Fibroblast of lung (primary cell): ENCODE results near the gene CIB2.

Experiments used
- EZH2 ChIP-seq: IDR thresholded peaks from 2 replicates; pipeline ENCODE4 v1.5.1; 2012; ENCODE audit warnings: low read length, control low read depth, mild to moderate bottlenecking; ENCODE audit errors: missing control alignments
- TF ChIP-seq, protein P1 (sequence below), 2 donors: IDR thresholded peaks in 1 of 2; conservative IDR thresholded peaks in 1 of 2; 1 replicate in 1 of 2; 2 replicates in 1 of 2; pipeline ENCODE4 v1.5.1; 2011 to 2012; ENCODE audit warnings: low read length in 2 of 2, control low read depth in 1 of 2, inconsistent platforms in 1 of 2, low read depth in 1 of 2, mild to moderate bottlenecking in 1 of 2

DNA sequence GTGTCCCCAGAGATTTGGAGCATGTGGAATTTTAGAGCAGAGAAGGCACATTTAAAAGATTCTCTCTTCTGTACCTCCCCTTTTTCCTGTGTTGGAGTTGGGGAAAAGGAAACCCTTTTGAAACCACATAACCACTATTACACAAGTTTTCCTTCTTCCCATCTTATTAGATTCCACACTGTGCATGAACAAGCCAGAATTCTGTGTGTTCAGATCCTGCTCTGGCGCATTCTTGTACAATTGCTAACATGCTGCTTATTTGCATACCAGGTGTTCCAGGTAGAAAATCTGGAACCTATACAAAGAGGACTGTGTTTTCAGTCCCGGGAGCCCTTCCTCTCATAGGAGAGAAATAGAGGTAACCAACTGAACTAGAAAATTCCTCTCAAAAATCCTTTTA is 2.6 kb upstream of the CIB2 start:
- TF ChIP-seq, protein P1, sequence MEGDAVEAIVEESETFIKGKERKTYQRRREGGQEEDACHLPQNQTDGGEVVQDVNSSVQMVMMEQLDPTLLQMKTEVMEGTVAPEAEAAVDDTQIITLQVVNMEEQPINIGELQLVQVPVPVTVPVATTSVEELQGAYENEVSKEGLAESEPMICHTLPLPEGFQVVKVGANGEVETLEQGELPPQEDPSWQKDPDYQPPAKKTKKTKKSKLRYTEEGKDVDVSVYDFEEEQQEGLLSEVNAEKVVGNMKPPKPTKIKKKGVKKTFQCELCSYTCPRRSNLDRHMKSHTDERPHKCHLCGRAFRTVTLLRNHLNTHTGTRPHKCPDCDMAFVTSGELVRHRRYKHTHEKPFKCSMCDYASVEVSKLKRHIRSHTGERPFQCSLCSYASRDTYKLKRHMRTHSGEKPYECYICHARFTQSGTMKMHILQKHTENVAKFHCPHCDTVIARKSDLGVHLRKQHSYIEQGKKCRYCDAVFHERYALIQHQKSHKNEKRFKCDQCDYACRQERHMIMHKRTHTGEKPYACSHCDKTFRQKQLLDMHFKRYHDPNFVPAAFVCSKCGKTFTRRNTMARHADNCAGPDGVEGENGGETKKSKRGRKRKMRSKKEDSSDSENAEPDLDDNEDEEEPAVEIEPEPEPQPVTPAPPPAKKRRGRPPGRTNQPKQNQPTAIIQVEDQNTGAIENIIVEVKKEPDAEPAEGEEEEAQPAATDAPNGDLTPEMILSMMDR (conservative IDR thresholded peaks at IDR 0.05 in 1 of 2, IDR thresholded peaks at IDR 0.05 in 1 of 2; ENCODE audit: low read depth in 1 of 2, low read length in 2 of 2), result no peak
- TF ChIP-seq EZH2, result no peak
